WTC11 (cell line): ENCODE measurements around the gene PHKB.

Experiments
- CREB1 ChIP-seq: sonication (generic); formaldehyde crosslinking; IDR thresholded peaks from 2 replicates; pipeline ENCODE4 v1.8.0; 2023; ENCODE audit warnings: mild to moderate bottlenecking, missing genetic modification reagents
- CREM ChIP-seq: sonication (generic); formaldehyde crosslinking; IDR thresholded peaks from 2 replicates; pipeline ENCODE4 v1.8.1; 2022; ENCODE audit warnings: mild to moderate bottlenecking, missing genetic modification reagents, moderate library complexity
- MXD4 ChIP-seq: fragments of 250-450 bp; sonication (Bioruptor Pico); IDR thresholded peaks from 2 replicates; pipeline ENCODE4 v1.8.0; 2021; ENCODE audit warnings: mild to moderate bottlenecking, moderate library complexity, borderline replicate concordance
- NFYB ChIP-seq: sonication (generic); formaldehyde crosslinking; conservative IDR thresholded peaks from 2 replicates; pipeline ENCODE4 v1.8.0; 2022; ENCODE audit warnings: low read depth, missing genetic modification reagents
- NR1H2 ChIP-seq: sonication (generic); formaldehyde crosslinking; IDR thresholded peaks from 2 replicates; pipeline ENCODE4 v1.9.0; 2021; ENCODE audit warnings: mild to moderate bottlenecking, moderate library complexity, missing genetic modification reagents
- SP1 ChIP-seq: sonication (generic); formaldehyde crosslinking; conservative IDR thresholded peaks from 2 replicates; pipeline ENCODE4 v1.8.1; 2022; ENCODE audit warnings: missing genetic modification reagents
- ZNF671 ChIP-seq: fragments of 250-450 bp; sonication (Bioruptor Pico); IDR thresholded peaks from 2 replicates; pipeline ENCODE4 v1.8.0; 2021; ENCODE audit warnings: mild to moderate bottlenecking
- TF ChIP-seq, protein P1 (sequence below): fragments of 200-600 bp; IDR thresholded peaks from 2 replicates; pipeline ENCODE4 v1.8.0; 2022; ENCODE audit warnings: antibody characterized with exemption
- TF ChIP-seq, protein P2 (sequence below): sonication (generic); formaldehyde crosslinking; IDR thresholded peaks from 2 replicates; pipeline ENCODE4 v1.8.0; 2022; ENCODE audit warnings: mild to moderate bottlenecking, missing genetic modification reagents
- TF ChIP-seq, protein P3 (sequence below): fragments of 250-450 bp; sonication (Bioruptor Pico); conservative IDR thresholded peaks from 2 replicates; pipeline ENCODE4 v1.9.0; 2021; ENCODE audit warnings: mild to moderate bottlenecking
- TF ChIP-seq, protein P4 (sequence below): sonication (generic); formaldehyde crosslinking; conservative IDR thresholded peaks from 2 replicates; pipeline ENCODE4 v1.8.1; 2023; ENCODE audit warnings: mild to moderate bottlenecking, low read depth, missing genetic modification reagents, moderate library complexity
- TF ChIP-seq, protein P5 (sequence below): fragments of 250-450 bp; sonication (Bioruptor Pico); IDR thresholded peaks from 2 replicates; pipeline ENCODE4 v2.1.2; 2022; ENCODE audit warnings: mild to moderate bottlenecking, moderate library complexity
- TF ChIP-seq, protein P6 (sequence below): sonication (generic); formaldehyde crosslinking; conservative IDR thresholded peaks from 2 replicates; pipeline ENCODE4 v1.8.1; 2022; ENCODE audit warnings: mild to moderate bottlenecking, missing genetic modification reagents

DNA sequence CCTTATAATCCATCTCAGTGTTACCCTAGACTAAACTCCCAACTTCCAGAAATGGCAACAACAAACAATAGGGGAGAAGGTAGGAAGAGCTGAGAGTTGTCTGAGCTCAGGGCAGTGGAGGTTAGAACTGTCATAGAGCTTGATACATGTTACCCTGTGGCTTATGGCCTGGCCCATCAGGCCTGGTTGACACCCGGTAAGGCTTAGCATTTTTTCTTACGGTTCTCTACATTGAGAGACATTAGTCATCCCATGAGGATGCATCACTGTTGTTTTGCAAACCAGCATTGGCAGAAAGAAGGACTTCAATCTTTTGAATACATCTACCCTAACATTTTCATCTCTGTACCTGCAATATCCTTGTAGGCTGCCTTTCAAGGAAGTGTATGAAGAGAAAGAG, 226.6 kb downstream of the PHKB start:
- TF ChIP-seq, protein P1, sequence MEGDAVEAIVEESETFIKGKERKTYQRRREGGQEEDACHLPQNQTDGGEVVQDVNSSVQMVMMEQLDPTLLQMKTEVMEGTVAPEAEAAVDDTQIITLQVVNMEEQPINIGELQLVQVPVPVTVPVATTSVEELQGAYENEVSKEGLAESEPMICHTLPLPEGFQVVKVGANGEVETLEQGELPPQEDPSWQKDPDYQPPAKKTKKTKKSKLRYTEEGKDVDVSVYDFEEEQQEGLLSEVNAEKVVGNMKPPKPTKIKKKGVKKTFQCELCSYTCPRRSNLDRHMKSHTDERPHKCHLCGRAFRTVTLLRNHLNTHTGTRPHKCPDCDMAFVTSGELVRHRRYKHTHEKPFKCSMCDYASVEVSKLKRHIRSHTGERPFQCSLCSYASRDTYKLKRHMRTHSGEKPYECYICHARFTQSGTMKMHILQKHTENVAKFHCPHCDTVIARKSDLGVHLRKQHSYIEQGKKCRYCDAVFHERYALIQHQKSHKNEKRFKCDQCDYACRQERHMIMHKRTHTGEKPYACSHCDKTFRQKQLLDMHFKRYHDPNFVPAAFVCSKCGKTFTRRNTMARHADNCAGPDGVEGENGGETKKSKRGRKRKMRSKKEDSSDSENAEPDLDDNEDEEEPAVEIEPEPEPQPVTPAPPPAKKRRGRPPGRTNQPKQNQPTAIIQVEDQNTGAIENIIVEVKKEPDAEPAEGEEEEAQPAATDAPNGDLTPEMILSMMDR, result no peak
- TF ChIP-seq ZNF671 (CRISPR knock-in tag) (no peak), MXD4 (no peak), CREM (no peak), NFYB (CRISPR knock-in tag) (no peak), SP1 (CRISPR knock-in tag) (no peak), CREB1 (no peak), NR1H2 (CRISPR knock-in tag) (no peak)
- TF ChIP-seq, protein P2, sequence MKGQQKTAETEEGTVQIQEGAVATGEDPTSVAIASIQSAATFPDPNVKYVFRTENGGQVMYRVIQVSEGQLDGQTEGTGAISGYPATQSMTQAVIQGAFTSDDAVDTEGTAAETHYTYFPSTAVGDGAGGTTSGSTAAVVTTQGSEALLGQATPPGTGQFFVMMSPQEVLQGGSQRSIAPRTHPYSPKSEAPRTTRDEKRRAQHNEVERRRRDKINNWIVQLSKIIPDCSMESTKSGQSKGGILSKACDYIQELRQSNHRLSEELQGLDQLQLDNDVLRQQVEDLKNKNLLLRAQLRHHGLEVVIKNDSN (CRISPR knock-in tag), result no peak
- TF ChIP-seq, protein P3, sequence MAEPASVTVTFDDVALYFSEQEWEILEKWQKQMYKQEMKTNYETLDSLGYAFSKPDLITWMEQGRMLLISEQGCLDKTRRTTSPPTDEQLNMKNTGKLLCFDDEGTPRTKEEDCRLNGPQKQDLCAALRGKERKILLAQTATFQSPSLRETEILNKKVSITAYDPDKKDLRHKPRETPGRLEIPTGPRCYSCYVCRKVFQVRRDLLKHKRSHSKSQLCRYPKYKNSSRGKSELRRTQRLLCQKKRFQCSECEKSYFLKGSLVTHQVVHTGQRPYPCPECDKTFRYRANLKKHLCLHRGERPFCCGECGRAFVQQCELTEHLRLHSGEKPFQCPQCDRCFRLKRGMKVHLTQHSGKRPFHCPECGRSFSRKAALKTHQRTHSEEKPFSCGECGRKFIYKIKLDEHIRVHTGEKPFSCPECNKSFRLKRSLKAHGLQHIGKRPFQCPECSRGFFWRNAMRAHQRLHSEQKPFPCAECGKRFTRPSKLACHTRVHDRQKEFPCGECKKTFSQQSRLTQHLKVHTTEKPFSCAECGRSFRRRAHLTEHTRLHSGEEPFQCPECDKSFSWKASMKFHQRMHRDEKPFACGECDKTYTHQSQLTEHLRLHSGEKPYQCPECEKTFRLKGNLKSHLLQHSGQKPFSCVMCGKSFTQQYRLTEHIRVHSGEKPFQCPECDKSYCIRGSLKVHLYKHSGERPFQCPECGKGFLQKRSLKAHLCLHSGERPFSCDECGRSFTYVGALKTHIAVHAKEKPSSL (CRISPR knock-in tag), result no peak
- TF ChIP-seq, protein P4, sequence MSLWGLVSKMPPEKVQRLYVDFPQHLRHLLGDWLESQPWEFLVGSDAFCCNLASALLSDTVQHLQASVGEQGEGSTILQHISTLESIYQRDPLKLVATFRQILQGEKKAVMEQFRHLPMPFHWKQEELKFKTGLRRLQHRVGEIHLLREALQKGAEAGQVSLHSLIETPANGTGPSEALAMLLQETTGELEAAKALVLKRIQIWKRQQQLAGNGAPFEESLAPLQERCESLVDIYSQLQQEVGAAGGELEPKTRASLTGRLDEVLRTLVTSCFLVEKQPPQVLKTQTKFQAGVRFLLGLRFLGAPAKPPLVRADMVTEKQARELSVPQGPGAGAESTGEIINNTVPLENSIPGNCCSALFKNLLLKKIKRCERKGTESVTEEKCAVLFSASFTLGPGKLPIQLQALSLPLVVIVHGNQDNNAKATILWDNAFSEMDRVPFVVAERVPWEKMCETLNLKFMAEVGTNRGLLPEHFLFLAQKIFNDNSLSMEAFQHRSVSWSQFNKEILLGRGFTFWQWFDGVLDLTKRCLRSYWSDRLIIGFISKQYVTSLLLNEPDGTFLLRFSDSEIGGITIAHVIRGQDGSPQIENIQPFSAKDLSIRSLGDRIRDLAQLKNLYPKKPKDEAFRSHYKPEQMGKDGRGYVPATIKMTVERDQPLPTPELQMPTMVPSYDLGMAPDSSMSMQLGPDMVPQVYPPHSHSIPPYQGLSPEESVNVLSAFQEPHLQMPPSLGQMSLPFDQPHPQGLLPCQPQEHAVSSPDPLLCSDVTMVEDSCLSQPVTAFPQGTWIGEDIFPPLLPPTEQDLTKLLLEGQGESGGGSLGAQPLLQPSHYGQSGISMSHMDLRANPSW (CRISPR knock-in tag), result no peak
- TF ChIP-seq, protein P5, sequence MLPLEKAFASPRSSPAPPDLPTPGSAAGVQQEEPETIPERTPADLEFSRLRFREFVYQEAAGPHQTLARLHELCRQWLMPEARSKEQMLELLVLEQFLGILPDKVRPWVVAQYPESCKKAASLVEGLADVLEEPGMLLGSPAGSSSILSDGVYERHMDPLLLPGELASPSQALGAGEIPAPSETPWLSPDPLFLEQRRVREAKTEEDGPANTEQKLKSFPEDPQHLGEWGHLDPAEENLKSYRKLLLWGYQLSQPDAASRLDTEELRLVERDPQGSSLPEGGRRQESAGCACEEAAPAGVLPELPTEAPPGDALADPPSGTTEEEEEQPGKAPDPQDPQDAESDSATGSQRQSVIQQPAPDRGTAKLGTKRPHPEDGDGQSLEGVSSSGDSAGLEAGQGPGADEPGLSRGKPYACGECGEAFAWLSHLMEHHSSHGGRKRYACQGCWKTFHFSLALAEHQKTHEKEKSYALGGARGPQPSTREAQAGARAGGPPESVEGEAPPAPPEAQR (CRISPR knock-in tag), result no peak
- TF ChIP-seq, protein P6, sequence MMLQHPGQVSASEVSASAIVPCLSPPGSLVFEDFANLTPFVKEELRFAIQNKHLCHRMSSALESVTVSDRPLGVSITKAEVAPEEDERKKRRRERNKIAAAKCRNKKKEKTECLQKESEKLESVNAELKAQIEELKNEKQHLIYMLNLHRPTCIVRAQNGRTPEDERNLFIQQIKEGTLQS (CRISPR knock-in tag), result no peak
